Keratinocyte (primary cell): ENCODE measurements around the gene SLC9C2. TPM values are rescaled to one million over a fixed set of nuclear protein-coding genes. Genes with fewer than 3 reads are reported as not detected.
"Not testable (repeated sequence)": the region's sequence is repeated elsewhere in the genome, so short reads cannot be mapped to it uniquely, and the experiment has no call there.

ENCODE experiments used
- DNase-seq: peaks from one replicate; pipeline ENCODE4 v3.0.0-alpha.2; 2011; ENCODE audit warnings: low read depth, missing footprints, low spot score
- FAIRE-seq: peaks from 2 replicates; lab custom pipeline; 2011; peaks lifted over from hg19 to GRCh38; lab: Jason Lieb, UNC
- H2AFZ ChIP-seq: 2 replicates; pipeline ENCODE4 v1.6.0; 2012; ENCODE audit warnings: low read length, control low read depth, inconsistent platforms; ENCODE audit not compliant: control insufficient read depth
- H3K27ac ChIP-seq: 2 replicates; pipeline ENCODE4 v1.5.1; 2011; ENCODE audit warnings: low read length; ENCODE audit not compliant: control insufficient read depth, insufficient read depth
- H3K27me3 ChIP-seq: 3 replicates; pipeline ENCODE4 v1.6.0; 2011; ENCODE audit warnings: low read length; ENCODE audit not compliant: control insufficient read depth, insufficient read depth; ENCODE audit errors: extremely low read depth
- H3K36me3 ChIP-seq, 2 experiments: 2 replicates in 1 of 2; 3 replicates in 1 of 2; pipeline ENCODE4 v1.5.1; 2011; ENCODE audit warnings: low read length in 2 of 2, mild to moderate bottlenecking in 1 of 2; ENCODE audit not compliant: control insufficient read depth in 2 of 2, insufficient read depth in 2 of 2; ENCODE audit errors: extremely low read depth in 1 of 2
- H3K4me1 ChIP-seq: 3 replicates; pipeline ENCODE4 v1.5.1; 2011; ENCODE audit warnings: low read length; ENCODE audit not compliant: control insufficient read depth, insufficient read depth; ENCODE audit errors: extremely low read depth
- H3K4me2 ChIP-seq: 3 replicates; pipeline ENCODE4 v1.6.0; 2011; ENCODE audit warnings: low read depth, low read length; ENCODE audit not compliant: control insufficient read depth, insufficient read depth; ENCODE audit errors: extremely low read depth
- H3K4me3 ChIP-seq, 3 experiments: fragments of 200-600 bp in 1 of 3; sonication (generic) in 1 of 3; 2 replicates in 2 of 3; 3 replicates in 1 of 3; pipeline ENCODE4 v1.5.1; 2011 to 2016; ENCODE audit warnings: low read length in 3 of 3, mild to moderate bottlenecking in 3 of 3, control low read depth in 2 of 3, inconsistent platforms in 1 of 3, low read depth in 1 of 3, mixed read lengths in 1 of 3, mixed run types in 1 of 3, moderate library complexity in 1 of 3; ENCODE audit not compliant: control insufficient read depth in 2 of 3, insufficient read depth in 2 of 3; ENCODE audit errors: extremely low read depth in 1 of 3
- H3K79me2 ChIP-seq: 2 replicates; pipeline ENCODE4 v1.6.0; 2012; ENCODE audit warnings: low read length; ENCODE audit not compliant: control insufficient read depth, insufficient read depth
- H3K9ac ChIP-seq: 3 replicates; pipeline ENCODE4 v1.6.0; 2011; ENCODE audit warnings: low read length; ENCODE audit not compliant: control insufficient read depth, insufficient read depth; ENCODE audit errors: extremely low read depth
- H3K9me1 ChIP-seq: 3 replicates; pipeline ENCODE4 v1.6.0; 2011; ENCODE audit warnings: low read length; ENCODE audit not compliant: control insufficient read depth, insufficient read depth; ENCODE audit errors: extremely low read depth
- H3K9me3 ChIP-seq: 2 replicates; pipeline ENCODE4 v1.5.1; 2012; ENCODE audit warnings: low read depth, low read length; ENCODE audit not compliant: control insufficient read depth
- H4K20me1 ChIP-seq: 3 replicates; pipeline ENCODE4 v1.6.0; 2011; ENCODE audit warnings: low read length; ENCODE audit not compliant: control insufficient read depth, insufficient read depth; ENCODE audit errors: extremely low read depth
- CTCF ChIP-seq, 3 experiments: IDR thresholded peaks in 1 of 3; conservative IDR thresholded peaks in 1 of 3; optimal IDR thresholded peaks in 1 of 3; 2 replicates in 2 of 3; 3 replicates in 1 of 3; pipeline versions ENCODE3 to v1.5.1; 2011; ENCODE audit warnings: low read length in 3 of 3, mild to moderate bottlenecking in 3 of 3, moderate library complexity in 2 of 3, control low read depth in 1 of 3, inconsistent platforms in 1 of 3; ENCODE audit not compliant: insufficient read depth in 2 of 3; ENCODE audit errors: extremely low read depth in 1 of 3
- EZH2 ChIP-seq: IDR thresholded peaks from one replicate; pipeline ENCODE4 v1.6.1; 2012; ENCODE audit warnings: inconsistent platforms, mild to moderate bottlenecking, low read length, moderate library complexity
- dilution Hi-C: fragments of 300-500 bp; cut with MboI; formaldehyde crosslinking; loops from one replicate; pipeline ENCODE4 v1.7.0; 2020; ENCODE audit warnings: low sequenced_read_pairs; ENCODE audit not compliant: extremely low pct_ligation_motif_present
- polyA plus RNA-seq, 5 experiments: library from polyadenylated mRNA; depleted of rRNA in 3 of 5; stranded (reverse) in 3 of 5; stranded (forward) in 1 of 5; unstranded in 1 of 5; fragments of >200 nt; gene quantifications; 1 replicate in 1 of 5; 2 replicates in 3 of 5; 3 replicates in 1 of 5; pipeline versions ENCODE4 v1.2.1 to v1.2.3, GENCODE V29; 2011 to 2012; ENCODE audit warnings: missing spikeins in 2 of 5, low read depth in 1 of 5, low replicate concordance in 1 of 5

Gene SLC9C2
- polyA plus RNA-seq, 1 donor (not counting 4 experiments of a cell fraction or from before 2014, with no cell fraction given), result not detected

- Histone ChIP-seq H3K27me3 (no peaks in the 10 kb centered on the region), H3K79me2 (no peaks in the 10 kb centered on the region), H3K9me1 (no peaks in the 10 kb centered on the region), H3K4me1 (no peaks in the 10 kb centered on the region), H4K20me1 (no peaks in the 10 kb centered on the region), H3K27ac (no peak overlapping the region), H3K4me3 (no peak overlapping the region), H3K36me3 (no peaks in the 10 kb centered on the region), H3K9ac (no peak overlapping the region), H3K9me3 (no peaks in the 10 kb centered on the region), H2AFZ (no peak overlapping the region), H3K4me2 (no peak overlapping the region)
- FAIRE-seq (no peak), DNase-seq (no peak)
- dilution Hi-C loops, result no loop called here
- no peak for TF ChIP-seq CTCF (optimal IDR thresholded peaks at IDR 0.05 in 1 of 3, IDR thresholded peaks at IDR 0.05 in 1 of 3, conservative IDR thresholded peaks at IDR 0.05 in 1 of 3; ENCODE audit: extremely low read depth in 1 of 3, insufficient read depth in 2 of 3, low read length in 3 of 3)
- TF ChIP-seq EZH2, result no peak
Observed at GRCh38 chr1:173568483-173568882, 34.4 kb downstream of the SLC9C2 start.

- H3K4me3 ChIP-seq, H3K36me3 ChIP-seq, DNase-seq, FAIRE-seq, H3K9ac ChIP-seq, H3K9me3 ChIP-seq, H4K20me1 ChIP-seq, H3K4me2 ChIP-seq, H3K4me1 ChIP-seq, H3K9me1 ChIP-seq, H3K79me2 ChIP-seq, H3K27ac ChIP-seq, dilution Hi-C loops, H3K27me3 ChIP-seq, H2AFZ ChIP-seq: not testable (repeated sequence)
Observed at GRCh38 chr1:173563846-173564245, 39.0 kb downstream of the SLC9C2 start.

GRCh38 chr1:173562813-173563212, 40.1 kb downstream of the SLC9C2 start:
- H3K36me3 ChIP-seq, result no peaks in the 10 kb centered on the region
- no peaks in the 10 kb centered on the region for H3K79me2 ChIP-seq
- H3K4me2 ChIP-seq, result no peak overlapping the region
- H4K20me1 ChIP-seq, result no peaks in the 10 kb centered on the region
- H3K9me1 ChIP-seq, result no peaks in the 10 kb centered on the region
- H3K9me3 ChIP-seq, result no peaks in the 10 kb centered on the region
- DNase-seq, result no peak
- no peak for FAIRE-seq
- no peak overlapping the region for H2AFZ ChIP-seq
- no peaks in the 10 kb centered on the region for H3K27me3 ChIP-seq
- H3K27ac ChIP-seq, result no peak overlapping the region
- no peak for TF ChIP-seq CTCF (optimal IDR thresholded peaks at IDR 0.05 in 1 of 3, IDR thresholded peaks at IDR 0.05 in 1 of 3, conservative IDR thresholded peaks at IDR 0.05 in 1 of 3; ENCODE audit: extremely low read depth in 1 of 3, insufficient read depth in 2 of 3, low read length in 3 of 3)
- TF ChIP-seq EZH2, result no peak
- no peak overlapping the region for H3K9ac ChIP-seq
- dilution Hi-C loops, result no loop called here
- no peak overlapping the region for H3K4me3 ChIP-seq
- no peaks in the 10 kb centered on the region for H3K4me1 ChIP-seq
